Panc1 (cell line): ENCODE data around the gene TSPAN33. TPM values are rescaled to one million over a fixed set of nuclear protein-coding genes. Genes with fewer than 3 reads are reported as not detected.

ENCODE experiments used
- ATAC-seq: fragments of 200-7000 bp; cut with Tn5 transposase; 2 replicates; pipeline ENCODE4 v1.9.1; 2020; ENCODE audit warnings: mild to moderate bottlenecking, moderate library complexity
- BruUV-seq: library from RNA; stranded (reverse); fragments of 400-500 nt; replicated peaks from 2 replicates; lab custom pipeline; 2021; lab: Mats Ljungman, UMichigan
- CTCF ChIA-PET: fragments of 300-600 bp; sonication (Branson Sonifier 250); formaldehyde crosslinking; loops from one replicate; lab custom pipeline; 2022; ENCODE audit warnings: antibody characterized with exemption; lab: Charles Lee
- POLR2A ChIA-PET: fragments of 300-600 bp; sonication (Branson Sonifier 250); formaldehyde crosslinking; loops from one replicate; lab custom pipeline; 2022; ENCODE audit warnings: antibody characterized with exemption; lab: Charles Lee
- DNase-seq: peaks from one replicate; pipeline ENCODE4 v3.0.0-alpha.2; 2010; ENCODE audit warnings: low read depth, low spot score
- H3K27ac ChIP-seq: 2 replicates; pipeline ENCODE4 v1.5.1; 2011; ENCODE audit warnings: mild to moderate bottlenecking, low read length, inconsistent platforms
- H3K27me3 ChIP-seq: fragments of 200-500 bp; sonication (Bioruptor generic); 2 replicates; pipeline ENCODE4 v1.6.0; 2014; ENCODE audit warnings: low read length, inconsistent platforms; ENCODE audit not compliant: control insufficient read depth, insufficient read depth
- H3K36me3 ChIP-seq: fragments of 200-500 bp; sonication (Bioruptor generic); 2 replicates; pipeline ENCODE4 v1.5.1; 2014; ENCODE audit warnings: inconsistent platforms, mild to moderate bottlenecking, low read length, moderate library complexity; ENCODE audit not compliant: control insufficient read depth, insufficient read depth
- H3K4me1 ChIP-seq: 2 replicates; pipeline ENCODE4 v1.5.1; 2011; ENCODE audit warnings: inconsistent platforms, mild to moderate bottlenecking, low read length, moderate library complexity; ENCODE audit not compliant: control insufficient read depth, insufficient read depth
- H3K4me3 ChIP-seq, 2 experiments: 2 replicates each; pipeline ENCODE4 v1.5.1; 2011 to 2012; ENCODE audit warnings: low read depth in 2 of 2, low read length in 2 of 2, mild to moderate bottlenecking in 2 of 2, inconsistent platforms in 1 of 2, moderate library complexity in 1 of 2
- H3K9me3 ChIP-seq: fragments of 200-500 bp; sonication (Bioruptor generic); 2 replicates; pipeline ENCODE4 v1.5.1; 2014; ENCODE audit warnings: low read depth, mild to moderate bottlenecking, inconsistent platforms, low read length, moderate library complexity; ENCODE audit not compliant: control insufficient read depth, insufficient read depth
- CTCF ChIP-seq: fragments of 450-650 bp; IDR thresholded peaks from 2 replicates; pipeline ENCODE4 v1.5.1; 2017; ENCODE audit warnings: mild to moderate bottlenecking
- POLR2AphosphoS5 ChIP-seq: IDR thresholded peaks from 2 replicates; pipeline ENCODE4 v1.6.1; 2012; ENCODE audit warnings: mild to moderate bottlenecking, low read depth, low read length, moderate library complexity
- REST ChIP-seq, 2 experiments: IDR thresholded peaks; 2 replicates each; pipeline ENCODE4 v1.6.1; 2011 to 2012; ENCODE audit warnings: low read depth in 2 of 2, control low read depth in 1 of 2, low read length in 1 of 2, mild to moderate bottlenecking in 1 of 2, moderate library complexity in 1 of 2; ENCODE audit not compliant: insufficient read depth in 1 of 2
- SIN3A ChIP-seq: IDR thresholded peaks from 2 replicates; pipeline ENCODE4 v1.6.1; 2012; ENCODE audit warnings: low read depth, mild to moderate bottlenecking, low read length, moderate library complexity, borderline replicate concordance; ENCODE audit not compliant: insufficient read depth
- TCF7L2 ChIP-seq: IDR thresholded peaks from 2 replicates; pipeline ENCODE4 v1.6.1; 2011; ENCODE audit warnings: mild to moderate bottlenecking, low read depth, low read length, inconsistent platforms
- in situ Hi-C: cut with HindIII; loops from 2 replicates; pipeline ENCODE4 v1.10.0; 2016; ENCODE audit warnings: low sequenced_read_pairs, low pct_unique_long_range_greater_than_20kb
- intact Hi-C: fragments of 100-400 bp; cut with micrococcal nuclease; formaldehyde crosslinking; loops from one replicate; pipeline ENCODE4 v1.10.0; 2022; ENCODE audit not compliant: unreplicated experiment
- total RNA-seq: library from RNA; stranded (reverse); gene quantifications from one replicate; pipeline ENCODE4 v1.2.1, GENCODE V29; 2021; ENCODE audit not compliant: unreplicated experiment

TSPAN33 gene
- total RNA-seq, 1 experiment from 2014 or later: 5.4 TPM

DNA sequence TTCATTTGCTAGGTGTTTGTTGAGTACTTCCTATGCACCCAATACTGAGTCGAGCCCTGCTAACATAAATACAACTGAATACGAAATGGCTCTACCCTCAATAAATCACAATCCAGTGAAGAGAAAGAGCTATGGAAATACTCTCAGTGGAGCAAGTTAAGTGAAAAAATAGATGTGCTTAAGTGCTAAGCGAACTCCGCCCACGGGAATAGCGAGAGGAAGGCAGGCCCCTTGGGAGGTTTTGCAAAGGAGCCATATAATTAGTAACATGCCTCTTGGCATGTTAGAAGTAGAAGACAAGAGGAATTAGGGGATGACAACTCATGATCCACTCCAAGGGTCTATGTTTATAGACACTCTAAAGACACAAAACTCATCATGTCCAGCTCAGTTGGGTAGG lies 42.8 kb upstream of the TSPAN33 start:
- Histone ChIP-seq H3K4me3 (no peak overlapping the region), H3K4me1 (no peaks in the 10 kb centered on the region), H3K9me3 (no peaks in the 10 kb centered on the region), H3K27ac (no peak overlapping the region), H3K27me3 (peaks cover 2% of the 10 kb centered on the region; the same call in 1 of the 2 replicates), H3K36me3 (no peaks in the 10 kb centered on the region)
- TF ChIP-seq SIN3A (no peak), REST (IDR thresholded peaks at IDR 0.05; ENCODE audit: insufficient read depth in 1 of 2, low read depth in 2 of 2, low read length in 1 of 2) (no peak), CTCF (no peak), POLR2AphosphoS5 (no peak), TCF7L2 (no peak)
- CTCF ChIA-PET: no interaction called here
- no TSS peak for BruUV-seq
- DNase-seq (no peak), ATAC-seq (no peak)
- intact Hi-C loops: no loop called here
- in situ Hi-C loops: no loop called here
- POLR2A ChIA-PET: interaction anchor here (0.6 kb wide), 4 partner anchors 34 to 144 kb away, joined by 3 to 7 read pairs (median 4); no protein-coding TSS in a partner anchor

DNA sequence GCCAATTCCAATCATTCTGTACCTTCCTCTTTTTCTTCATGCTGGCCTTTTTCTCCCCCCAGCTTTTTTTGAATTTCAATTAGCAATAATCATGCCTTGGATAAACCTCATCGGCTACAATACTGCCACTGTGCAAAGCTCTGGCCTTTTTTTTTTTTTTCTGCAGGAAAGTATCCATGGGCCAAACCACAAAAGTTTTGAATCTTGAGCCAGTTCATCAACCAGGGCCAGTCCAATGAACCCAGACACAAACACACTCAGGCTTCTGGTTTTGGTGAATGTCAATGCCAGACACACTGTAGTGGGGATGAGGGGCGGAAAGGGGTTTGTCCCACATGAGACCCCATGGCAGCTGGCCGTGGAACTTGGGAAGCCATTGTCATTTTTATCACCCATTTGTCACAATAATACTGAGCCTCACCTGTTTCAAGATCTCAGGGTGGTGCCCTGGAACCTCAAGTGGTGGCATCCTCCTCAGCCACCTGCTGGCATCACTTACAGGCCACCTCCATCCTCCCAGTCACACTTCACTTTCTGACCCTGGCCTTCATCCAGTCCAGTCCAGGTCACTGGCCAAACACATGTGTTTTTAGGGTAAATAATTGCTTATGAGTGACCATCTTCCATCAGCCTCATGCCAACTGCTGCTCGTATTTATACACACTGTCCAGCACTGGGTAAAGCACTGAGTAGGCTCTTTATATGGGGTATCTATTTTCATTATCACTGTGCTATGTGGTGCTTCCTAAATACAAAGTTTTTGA lies 40.8 kb upstream of the TSPAN33 start:
- intact Hi-C loops (no loop called here), in situ Hi-C loops (no loop called here)
- no TSS peak for BruUV-seq
- ATAC-seq (no peak), DNase-seq (no peak)
- CTCF ChIA-PET: interaction anchor here (0.7 kb wide), 1 partner anchor 14 kb away, joined by 3 read pairs; no protein-coding TSS in a partner anchor
- POLR2A ChIA-PET: no interaction called here
- Histone ChIP-seq H3K27ac (no peak overlapping the region), H3K4me1 (no peaks in the 10 kb centered on the region), H3K27me3 (no peaks in the 10 kb centered on the region; the same call in 1 of the 2 replicates), H3K36me3 (no peaks in the 10 kb centered on the region), H3K9me3 (no peaks in the 10 kb centered on the region), H3K4me3 (no peak overlapping the region)
- TF ChIP-seq TCF7L2 (no peak), SIN3A (no peak), CTCF (no peak)
